GM20431 (cell line): ENCODE results near the gene MCM8.

Source experiments
- in situ Hi-C: fragments of 300-500 bp; cut with MseI, MboI; formaldehyde crosslinking; loops from one replicate; pipeline ENCODE4 v1.15.0; 2020; ENCODE audit warnings: low sequenced_read_pairs; ENCODE audit not compliant: unreplicated experiment

Gene MCM8

GRCh38 chr20:6037082-6037481, 86.6 kb downstream of the MCM8 start:
- in situ Hi-C loops, result no loop called here

DNA sequence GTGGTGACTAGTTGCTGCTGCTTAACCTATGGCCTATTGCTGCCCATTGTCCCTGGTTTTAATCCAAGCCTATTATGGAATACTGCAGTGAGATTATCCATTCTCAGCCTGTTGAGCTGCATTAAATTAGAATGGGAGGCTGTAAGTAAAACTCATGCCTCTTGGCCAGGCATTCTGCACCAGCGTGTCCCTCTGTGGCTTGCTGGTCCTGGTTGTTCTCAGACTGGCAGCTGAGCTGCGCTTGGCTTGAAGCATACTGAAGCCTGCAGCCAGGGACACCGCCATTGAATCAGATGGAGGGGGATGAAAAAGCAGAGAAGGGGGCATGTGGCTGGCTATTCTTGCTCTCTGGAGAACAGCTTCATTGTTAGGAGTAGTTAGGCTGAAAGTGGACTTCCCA, 87.8 kb downstream of the MCM8 start:
- in situ Hi-C loops, result no loop called here

DNA sequence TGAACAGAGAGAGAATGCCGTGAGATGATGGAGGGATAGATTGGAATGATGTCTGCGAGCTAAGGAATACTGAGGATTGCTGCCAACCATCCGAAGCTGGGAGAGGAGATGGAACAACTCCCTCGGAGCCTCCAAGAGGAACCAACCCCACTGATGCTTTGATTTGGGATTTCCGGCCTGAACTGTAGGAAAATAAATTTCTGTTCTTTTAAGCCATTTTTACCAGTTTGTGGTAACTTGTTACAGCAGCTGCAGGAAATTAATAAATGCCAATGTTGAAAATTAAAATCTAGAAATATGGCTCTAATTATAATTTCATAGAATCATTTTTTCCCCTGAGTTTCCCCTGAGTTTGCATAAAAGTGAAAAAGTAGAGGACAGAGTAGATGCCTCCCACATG, 89.3 kb downstream of the MCM8 start:
- in situ Hi-C loops, result no loop called here

DNA sequence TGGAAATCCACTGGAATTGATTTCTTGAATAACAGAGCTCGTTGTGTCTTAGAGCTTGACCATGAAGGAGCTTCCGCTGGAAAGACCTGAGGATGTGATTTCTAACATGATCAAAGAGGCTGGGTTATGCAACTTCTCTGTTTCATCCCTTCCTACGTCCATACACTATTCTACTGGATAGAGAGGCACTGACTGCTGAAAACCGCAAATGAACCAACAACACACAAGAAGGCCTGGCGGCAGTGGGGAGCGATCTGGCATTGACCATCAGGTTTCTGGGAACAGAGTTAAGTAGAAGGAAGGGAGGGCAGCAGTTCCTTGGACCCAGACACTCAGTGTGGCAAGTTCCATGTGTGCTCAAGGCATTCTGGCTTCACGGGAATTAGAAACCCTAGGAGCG, 90.1 kb downstream of the MCM8 start:
- in situ Hi-C loops, result no loop called here

DNA sequence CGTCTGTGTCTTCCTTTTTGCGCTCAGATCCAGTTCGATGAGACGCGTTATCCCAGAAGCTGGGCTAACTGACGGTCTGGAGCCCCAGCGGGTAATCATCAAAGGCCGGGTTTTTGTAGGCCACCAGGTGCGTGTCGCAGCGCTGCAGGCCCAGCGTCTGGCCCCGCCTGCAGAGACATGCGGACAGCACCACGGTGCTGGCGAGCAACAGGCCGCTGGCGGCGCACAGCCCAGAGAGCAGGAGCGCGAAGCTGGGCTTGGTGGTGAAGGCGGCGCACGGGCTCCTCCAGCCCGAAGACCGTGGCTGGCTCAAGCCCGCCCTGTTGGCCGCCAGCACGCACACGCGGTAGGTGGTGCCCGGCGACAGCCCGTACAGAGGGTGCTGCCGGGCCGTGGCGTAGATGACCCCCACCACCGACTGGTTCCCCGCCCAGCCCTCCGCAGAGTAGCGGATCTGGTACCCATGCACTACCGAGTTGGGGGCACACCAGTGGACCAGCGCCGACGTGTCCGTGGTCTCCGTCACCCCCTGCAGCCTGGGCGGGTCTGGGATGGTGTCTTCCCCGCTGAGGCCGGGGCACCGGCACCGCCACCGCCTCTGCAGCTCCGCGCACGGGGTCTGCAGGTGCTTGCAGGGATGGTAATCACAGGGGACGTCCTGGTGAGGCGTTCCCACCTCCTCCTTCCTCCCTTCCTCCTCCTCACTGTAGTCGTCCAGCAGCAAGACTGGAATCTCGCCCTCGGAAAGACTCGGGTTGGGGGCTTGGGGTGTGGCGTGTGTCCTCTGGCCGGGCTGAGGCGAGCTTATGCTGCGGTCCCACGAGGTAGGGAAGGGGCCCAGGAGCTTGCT, 90.7 kb downstream of the MCM8 start:
- in situ Hi-C loops, result no loop called here

DNA sequence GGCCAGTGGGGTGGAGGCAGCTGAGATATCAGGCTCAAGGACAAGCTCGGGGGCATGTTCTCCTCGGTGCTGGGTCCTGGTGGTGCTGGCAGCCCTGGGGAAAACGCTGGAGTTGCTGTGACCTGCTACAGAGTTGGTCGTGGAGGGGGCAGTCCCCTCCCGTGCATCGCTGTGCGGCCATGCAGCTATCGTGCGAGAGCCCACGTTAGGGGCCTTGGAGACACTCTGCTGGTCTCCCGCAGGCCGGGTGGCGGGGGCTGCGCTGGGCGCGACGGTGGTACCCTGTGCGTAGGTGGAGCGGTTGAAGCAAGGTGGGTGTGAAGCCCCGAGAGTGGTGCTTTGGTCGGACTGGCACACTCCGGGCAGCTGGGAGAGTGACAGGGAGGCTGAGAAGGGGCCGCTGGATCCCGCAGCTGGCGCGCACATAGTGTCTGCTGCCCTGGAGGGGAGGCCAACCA, 91.4 kb downstream of the MCM8 start:
- in situ Hi-C loops, result no loop called here

DNA sequence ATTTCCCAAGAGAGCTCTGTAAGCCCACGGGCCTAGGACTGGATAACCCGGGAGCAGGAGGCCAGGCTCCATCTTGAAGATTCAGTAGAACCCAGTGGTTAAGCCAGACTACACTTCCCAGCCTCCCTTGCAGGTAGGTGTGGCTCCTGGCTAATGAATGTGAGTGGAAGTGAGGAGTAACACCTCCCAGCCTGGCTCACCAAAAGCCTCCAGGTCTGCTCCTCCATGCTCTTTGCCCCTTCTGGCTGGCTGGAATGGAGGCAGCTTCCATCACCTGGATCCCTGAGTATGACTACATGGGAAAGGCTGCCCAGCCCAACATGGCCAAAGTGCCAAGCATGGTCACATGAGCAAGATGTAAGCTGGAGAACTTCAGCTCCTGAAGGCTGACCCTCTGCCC, 93.7 kb downstream of the MCM8 start:
- in situ Hi-C loops, result no loop called here

- in situ Hi-C loops, result no loop called here
These were observed 95.1 kb downstream of the MCM8 start for GRCh38 chr20:6045566-6045965.

DNA sequence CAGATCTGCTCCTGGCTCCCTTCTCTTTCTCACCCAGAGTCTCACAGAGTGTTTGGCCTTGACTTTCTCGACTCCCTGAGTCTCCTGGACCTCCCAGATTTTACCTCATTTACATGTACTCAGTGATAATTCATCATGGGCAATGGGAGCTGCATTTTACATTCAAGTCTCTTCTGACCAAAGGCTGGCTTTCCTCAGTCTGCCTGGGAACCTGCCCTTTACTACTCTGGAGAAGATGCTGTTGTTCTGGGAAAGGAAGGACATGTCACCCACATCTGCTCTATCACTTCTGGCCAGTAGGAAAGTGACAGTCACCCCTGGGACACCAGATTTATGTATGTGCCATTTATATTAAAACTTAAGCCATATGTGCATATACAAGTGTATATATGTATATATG, 96.0 kb downstream of the MCM8 start:
- in situ Hi-C loops, result no loop called here

GRCh38 chr20:6048391-6048790, 97.9 kb downstream of the MCM8 start:
- in situ Hi-C loops, result no loop called here
